Stimulated activated effector memory CD8-positive, alpha-beta T cell treated with anti-CD3 and anti-CD28 coated beads, Interleukin-12 subunit alpha, Interleukin-12 subunit beta, amount 100 ng/mL, for 72 hours (primary cell): ENCODE measurements around the gene PTPRC.
"Not testable (repeated sequence)": the region's sequence is repeated elsewhere in the genome, so short reads cannot be mapped to it uniquely, and the experiment has no call there.

ENCODE experiments used
- ATAC-seq: fragments of 150-1000 bp; cut with Tn5 transposase; 2 replicates; pipeline ENCODE4 v1.10.0; 2021
- DNase-seq, 2 donors: peaks; one replicate each; pipeline ENCODE4 v3.0.0; 2021 to 2022; ENCODE audit warnings: low spot score in 2 of 2
- H3K27ac Mint-ChIP-seq: one replicate; pipeline ENCODE4 v1.8.0; 2022; ENCODE audit warnings: mild to moderate bottlenecking, mixed read lengths
- H3K36me3 Mint-ChIP-seq: one replicate; pipeline ENCODE4 v1.8.0; 2022; ENCODE audit warnings: mild to moderate bottlenecking, mixed read lengths
- H3K4me1 Mint-ChIP-seq: one replicate; pipeline ENCODE4 v1.8.0; 2022; ENCODE audit warnings: mixed read lengths
- H3K4me3 Mint-ChIP-seq: one replicate; pipeline ENCODE4 v1.8.0; 2022; ENCODE audit warnings: mild to moderate bottlenecking, mixed read lengths
- H3K9me3 Mint-ChIP-seq: one replicate; pipeline ENCODE4 v1.8.0; 2022; ENCODE audit warnings: mixed read lengths

Gene PTPRC

DNA sequence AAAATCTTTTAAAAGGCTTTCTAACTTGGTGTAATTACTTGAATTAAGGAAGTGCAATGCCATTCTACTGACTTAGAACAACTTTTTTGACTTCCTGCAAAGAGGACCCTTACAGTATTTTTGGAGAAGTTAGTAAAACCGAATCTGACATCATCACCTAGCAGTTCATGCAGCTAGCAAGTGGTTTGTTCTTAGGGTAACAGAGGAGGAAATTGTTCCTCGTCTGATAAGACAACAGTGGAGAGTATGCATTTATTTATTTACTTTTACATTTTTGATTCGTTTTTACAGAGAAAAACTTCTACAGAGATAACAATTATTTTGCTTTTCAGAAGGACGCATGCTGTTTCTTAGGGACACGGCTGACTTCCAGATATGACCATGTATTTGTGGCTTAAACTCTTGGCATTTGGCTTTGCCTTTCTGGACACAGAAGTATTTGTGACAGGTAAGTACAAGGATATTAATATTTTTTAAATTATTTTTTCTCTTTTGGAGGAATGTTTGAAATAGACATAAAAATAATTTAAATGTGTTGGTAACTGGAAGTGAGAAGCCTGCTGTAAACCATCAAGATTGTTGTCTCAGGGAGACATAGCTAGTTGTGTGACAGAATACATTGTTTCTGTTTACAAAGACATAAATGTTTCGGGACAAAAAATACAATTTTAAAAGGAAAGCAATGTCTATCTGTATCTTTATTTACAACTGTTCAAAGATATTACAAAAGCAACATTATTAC, at the start of gene PTPRC:
TSS of gene PTPRC (plus strand) at position 147 of the 742 bp plus-strand sequence. CDS start at position 376, 229 bp downstream.
- Mint-ChIP-seq H3K4me3 (peak within 1 kb of the TSS; percentile 67), H3K9me3 (peaks cover 6% of the 10 kb centered on the region), H3K27ac (peak within 1 kb of the TSS; percentile 98), H3K36me3 (peaks cover 61% of the 10 kb centered on the region), H3K4me1 (peaks cover 46% of the 10 kb centered on the region)
- no peak for DNase-seq
- peak; percentile 82 for ATAC-seq

- peaks cover 7% of the 10 kb centered on the region for H3K36me3 Mint-ChIP-seq
- peaks cover 10% of the 10 kb centered on the region for H3K9me3 Mint-ChIP-seq
- no peak overlapping the region for H3K27ac Mint-ChIP-seq
- peaks cover 7% of the 10 kb centered on the region for H3K4me1 Mint-ChIP-seq
- ATAC-seq (no peak), DNase-seq (no peak)
- no peak overlapping the region for H3K4me3 Mint-ChIP-seq
Measured at GRCh38 chr1:198590454-198590853, 48.4 kb upstream of the PTPRC start.

GRCh38 chr1:198595765-198596164, 43.1 kb upstream of the PTPRC start:
- H3K4me3 Mint-ChIP-seq: no peak overlapping the region
- DNase-seq (no peak), ATAC-seq (no peak)
- H3K36me3 Mint-ChIP-seq: peaks cover 7% of the 10 kb centered on the region
- H3K27ac Mint-ChIP-seq: no peak overlapping the region
- H3K9me3 Mint-ChIP-seq: peaks cover 6% of the 10 kb centered on the region
- peaks cover 42% of the 10 kb centered on the region for H3K4me1 Mint-ChIP-seq

DNA sequence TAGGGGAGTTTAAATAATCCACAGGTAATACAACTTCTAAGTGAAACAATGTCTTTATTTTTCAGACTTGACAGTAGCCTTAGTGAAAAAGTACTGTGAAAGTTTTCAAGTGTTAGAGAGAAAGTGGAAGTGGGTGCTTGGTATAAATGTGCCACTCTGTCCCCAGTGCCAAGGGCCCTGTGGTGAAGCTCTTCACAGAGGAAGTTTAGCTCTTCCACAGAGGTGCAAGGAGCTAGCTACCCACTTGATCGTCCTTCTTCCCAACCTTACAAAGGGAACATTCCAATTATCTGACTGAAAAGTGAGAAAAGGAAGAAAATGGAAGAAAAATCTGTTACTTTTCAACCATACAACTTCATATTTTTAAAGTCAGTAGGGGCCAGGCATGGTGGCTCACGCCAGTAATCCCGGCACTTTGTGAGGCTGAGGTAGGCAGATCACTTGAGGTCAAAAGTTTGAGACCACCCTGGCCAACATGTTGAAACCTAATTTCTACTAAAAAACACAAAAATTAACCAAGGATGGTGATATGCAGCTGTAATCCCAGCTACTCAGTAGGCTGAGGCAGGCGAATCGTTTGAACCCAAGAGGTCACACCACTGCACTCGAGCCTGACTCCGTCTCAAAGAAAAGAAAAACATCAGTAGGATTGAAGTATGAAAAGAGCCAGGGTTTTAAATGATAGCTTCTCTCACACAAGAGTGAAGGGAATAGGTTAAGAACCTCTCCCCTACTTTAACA, 41.0 kb upstream of the PTPRC start:
- H3K27ac Mint-ChIP-seq: peak overlapping the region; percentile 68
- peaks cover 7% of the 10 kb centered on the region for H3K36me3 Mint-ChIP-seq
- H3K4me1 Mint-ChIP-seq: peaks cover 63% of the 10 kb centered on the region
- DNase-seq: no peak
- peak overlapping the region; percentile 14 for H3K4me3 Mint-ChIP-seq
- peaks cover 11% of the 10 kb centered on the region for H3K9me3 Mint-ChIP-seq
- no peak for ATAC-seq

- peak overlapping the region; percentile 36 for H3K4me3 Mint-ChIP-seq
- DNase-seq (peak in 1 of 2 donors; percentile 51), ATAC-seq (peak; percentile 78)
- peaks cover 7% of the 10 kb centered on the region for H3K36me3 Mint-ChIP-seq
- peaks cover 67% of the 10 kb centered on the region for H3K4me1 Mint-ChIP-seq
- H3K27ac Mint-ChIP-seq: peak overlapping the region; percentile 68
- H3K9me3 Mint-ChIP-seq: peaks cover 9% of the 10 kb centered on the region
Measured at GRCh38 chr1:198598796-198599321, 40.0 kb upstream of the PTPRC start.

- H3K4me1 Mint-ChIP-seq: peaks cover 67% of the 10 kb centered on the region
- DNase-seq (no peak), ATAC-seq (no peak)
- H3K9me3 Mint-ChIP-seq: peaks cover 9% of the 10 kb centered on the region
- peaks cover 4% of the 10 kb centered on the region for H3K36me3 Mint-ChIP-seq
- no peak overlapping the region for H3K4me3 Mint-ChIP-seq
- no peak overlapping the region for H3K27ac Mint-ChIP-seq
Measured at GRCh38 chr1:198599749-198600148, 39.1 kb upstream of the PTPRC start.

- H3K9me3 Mint-ChIP-seq: peaks cover 9% of the 10 kb centered on the region
- H3K4me3 Mint-ChIP-seq: no peak overlapping the region
- no peak for DNase-seq
- ATAC-seq: no peak
- no peaks in the 10 kb centered on the region for H3K36me3 Mint-ChIP-seq
- H3K4me1 Mint-ChIP-seq: peaks cover 55% of the 10 kb centered on the region
- peak overlapping the region; percentile 58 for H3K27ac Mint-ChIP-seq
Measured at GRCh38 chr1:198600906-198601305, 37.9 kb upstream of the PTPRC start.

DNA sequence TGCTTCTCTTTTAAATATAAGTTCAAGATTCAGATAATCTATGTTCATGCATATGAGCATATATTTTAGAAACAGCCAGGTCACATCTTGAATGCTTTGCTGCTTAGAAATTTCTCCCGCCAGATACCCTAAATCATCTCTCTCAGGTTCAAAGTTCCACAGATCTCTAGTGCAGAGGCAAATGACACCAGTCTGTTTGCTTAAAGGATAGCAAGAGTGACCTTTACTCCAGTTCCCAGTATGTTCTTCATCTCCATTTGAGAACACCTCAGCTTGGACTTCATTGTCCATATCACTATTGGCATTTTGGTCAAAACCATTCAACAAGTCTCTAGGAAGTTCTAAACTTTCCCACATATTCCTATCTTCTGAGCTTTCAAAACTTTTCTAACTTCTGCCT, 37.5 kb upstream of the PTPRC start:
- not testable (repeated sequence) for H3K36me3 Mint-ChIP-seq, H3K9me3 Mint-ChIP-seq, ATAC-seq, DNase-seq, H3K4me3 Mint-ChIP-seq
- H3K27ac Mint-ChIP-seq: peak overlapping the region; percentile 58
- H3K4me1 Mint-ChIP-seq: peaks cover 55% of the 10 kb centered on the region

- Mint-ChIP-seq H3K4me1 (peaks cover 57% of the 10 kb centered on the region), H3K36me3 (no peaks in the 10 kb centered on the region), H3K4me3 (no peak overlapping the region), H3K9me3 (peaks cover 6% of the 10 kb centered on the region), H3K27ac (peak overlapping the region; percentile 58)
- ATAC-seq: peak; percentile 55
- peak in 1 of 2 donors; percentile 54 for DNase-seq
Measured at GRCh38 chr1:198601936-198602889, 36.6 kb upstream of the PTPRC start.

GRCh38 chr1:198604975-198605374, 33.9 kb upstream of the PTPRC start:
- H3K4me3 Mint-ChIP-seq: no peak overlapping the region
- H3K27ac Mint-ChIP-seq: no peak overlapping the region
- DNase-seq: no peak
- H3K9me3 Mint-ChIP-seq: peaks cover 6% of the 10 kb centered on the region
- ATAC-seq: no peak
- H3K4me1 Mint-ChIP-seq: peaks cover 49% of the 10 kb centered on the region
- no peaks in the 10 kb centered on the region for H3K36me3 Mint-ChIP-seq

DNA sequence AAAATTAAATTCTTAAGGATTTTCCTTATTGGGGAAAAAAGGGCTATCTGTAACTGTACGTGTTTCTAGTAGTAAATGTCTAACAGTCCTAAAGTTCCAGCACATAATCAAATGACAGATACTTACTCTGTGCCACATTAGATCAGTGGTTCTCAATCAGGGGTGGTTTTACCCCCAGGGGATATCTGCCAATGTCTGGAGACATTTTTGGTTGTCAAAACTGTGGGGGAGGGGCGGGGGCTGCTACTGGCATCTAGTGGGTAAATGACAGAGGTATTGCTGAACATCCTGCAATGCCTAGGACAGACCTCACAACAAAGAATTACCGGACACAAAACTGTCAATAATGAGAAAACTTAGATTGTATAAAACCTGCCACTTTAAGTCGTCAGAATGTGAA, 33.4 kb upstream of the PTPRC start:
- Mint-ChIP-seq H3K27ac (no peak overlapping the region), H3K4me3 (no peak overlapping the region), H3K36me3 (no peaks in the 10 kb centered on the region), H3K4me1 (peaks cover 46% of the 10 kb centered on the region), H3K9me3 (peaks cover 6% of the 10 kb centered on the region)
- no peak for ATAC-seq
- DNase-seq: no peak

GRCh38 chr1:198606020-198606438, 32.8 kb upstream of the PTPRC start:
- Mint-ChIP-seq H3K4me3 (no peak overlapping the region), H3K27ac (no peak overlapping the region), H3K36me3 (no peaks in the 10 kb centered on the region), H3K4me1 (peaks cover 46% of the 10 kb centered on the region), H3K9me3 (peaks cover 6% of the 10 kb centered on the region)
- DNase-seq (no peak), ATAC-seq (no peak)

DNA sequence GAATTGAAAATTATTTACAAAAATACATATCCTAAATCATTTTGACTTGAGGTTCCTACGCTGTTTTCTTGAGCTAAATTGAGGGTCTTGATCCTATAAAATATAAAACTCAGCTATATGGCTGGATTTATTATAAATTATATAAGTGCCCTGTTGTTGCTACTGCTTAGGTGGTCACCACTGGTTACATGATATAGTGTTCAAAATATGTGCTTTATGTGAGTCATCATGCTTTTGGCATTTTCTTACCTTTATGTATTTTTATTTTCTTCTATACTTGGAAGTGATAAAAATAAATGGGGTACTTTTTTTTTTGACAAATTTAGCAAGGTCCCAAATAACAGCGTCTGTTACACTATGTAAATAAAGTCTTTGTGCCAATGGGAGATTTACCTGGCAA, 31.1 kb upstream of the PTPRC start:
- no peak for DNase-seq
- no peak overlapping the region for H3K27ac Mint-ChIP-seq
- no peak overlapping the region for H3K4me3 Mint-ChIP-seq
- peaks cover under 1% of the 10 kb centered on the region for H3K36me3 Mint-ChIP-seq
- H3K9me3 Mint-ChIP-seq: no peaks in the 10 kb centered on the region
- ATAC-seq: no peak
- peaks cover 46% of the 10 kb centered on the region for H3K4me1 Mint-ChIP-seq

GRCh38 chr1:198610362-198610761, 28.5 kb upstream of the PTPRC start:
- H3K4me3 Mint-ChIP-seq: peak overlapping the region; percentile 83

GRCh38 chr1:198611219-198611618, 27.6 kb upstream of the PTPRC start:
- Mint-ChIP-seq H3K27ac (peak overlapping the region; percentile 99), H3K4me1 (peaks cover 69% of the 10 kb centered on the region), H3K9me3 (no peaks in the 10 kb centered on the region), H3K36me3 (peaks cover 20% of the 10 kb centered on the region), H3K4me3 (peak overlapping the region; percentile 83)
- ATAC-seq (peak; percentile 39), DNase-seq (no peak)

More at GRCh38 chr1:198610362-198610761, 28.5 kb upstream of the PTPRC start:
- Mint-ChIP-seq H3K36me3 (peaks cover 20% of the 10 kb centered on the region), H3K4me1 (peaks cover 62% of the 10 kb centered on the region), H3K27ac (peak overlapping the region; percentile 99), H3K9me3 (no peaks in the 10 kb centered on the region)
- ATAC-seq: no peak
- no peak for DNase-seq
